ENCODE data around the gene CBR3.
"Not testable (repeated sequence)": the region's sequence is repeated elsewhere in the genome, so short reads cannot be mapped to it uniquely, and the experiment has no call there.

Gene CBR3

GRCh38 chr21:36126208-36126565, 8.7 kb upstream of the CBR3 start:
- no peak overlapping the region for H3K4me3 ChIP-seq
- no peak overlapping the region for H3K9ac ChIP-seq (ENCODE audit: insufficient read length)
- no peaks in the 10 kb centered on the region for H3K9me3 ChIP-seq (ENCODE audit: low read depth, low read length)
- H3K36me3 ChIP-seq (ENCODE audit: insufficient read depth, low read length): no peaks in the 10 kb centered on the region
- TF ChIP-seq EZH2 (IDR thresholded peaks at IDR 0.05): no peak
- TF ChIP-seq POLR2AphosphoS5 (IDR thresholded peaks at IDR 0.05; ENCODE audit: borderline replicate concordance, low read depth, low read length): no peak
- TF ChIP-seq FOXP2 (optimal IDR thresholded peaks at IDR 0.05; ENCODE audit: control extremely low read depth, extremely low read length, insufficient read depth): no peak
- no peak for DNase-seq (ENCODE audit: low read depth, low spot score)
- no peak overlapping the region for H3K27ac ChIP-seq

GRCh38 chr21:36126621-36127110, 8.2 kb upstream of the CBR3 start:
- no peak overlapping the region for H3K27ac ChIP-seq
- no peak for DNase-seq (ENCODE audit: low read depth, low spot score)
- TF ChIP-seq POLR2AphosphoS5 (IDR thresholded peaks at IDR 0.05; ENCODE audit: borderline replicate concordance, low read depth, low read length): no peak
- no peak for TF ChIP-seq FOXP2 (optimal IDR thresholded peaks at IDR 0.05; ENCODE audit: control extremely low read depth, extremely low read length, insufficient read depth)
- no peaks in the 10 kb centered on the region for H3K9me3 ChIP-seq (ENCODE audit: low read depth, low read length)
- H3K36me3 ChIP-seq (ENCODE audit: insufficient read depth, low read length): no peaks in the 10 kb centered on the region
- no peak overlapping the region for H3K9ac ChIP-seq (ENCODE audit: insufficient read length)
- H3K4me3 ChIP-seq: no peak overlapping the region

- no peak for DNase-seq (ENCODE audit: low read depth, low spot score)
- no peak overlapping the region for H3K4me3 ChIP-seq
- H3K9me3 ChIP-seq (ENCODE audit: low read depth, low read length): no peaks in the 10 kb centered on the region
- H3K36me3 ChIP-seq (ENCODE audit: insufficient read depth, low read length): no peaks in the 10 kb centered on the region
- H3K9ac ChIP-seq (ENCODE audit: insufficient read length): no peak overlapping the region
- no peak for TF ChIP-seq FOXP2 (optimal IDR thresholded peaks at IDR 0.05; ENCODE audit: control extremely low read depth, extremely low read length, insufficient read depth)
- TF ChIP-seq POLR2AphosphoS5 (IDR thresholded peaks at IDR 0.05; ENCODE audit: borderline replicate concordance, low read depth, low read length): no peak
- TF ChIP-seq EZH2 (IDR thresholded peaks at IDR 0.05): no peak
- no peak overlapping the region for H3K27ac ChIP-seq
Observed at GRCh38 chr21:36127250-36127904, 7.5 kb upstream of the CBR3 start.

- Histone ChIP-seq H3K4me3 (no peak overlapping the region), H3K9ac (ENCODE audit: insufficient read length) (no peak overlapping the region), H3K36me3 (ENCODE audit: insufficient read depth, low read length) (no peaks in the 10 kb centered on the region), H3K9me3 (ENCODE audit: low read depth, low read length) (no peaks in the 10 kb centered on the region), H3K27ac (no peak overlapping the region)
- TF ChIP-seq FOXP2 (optimal IDR thresholded peaks at IDR 0.05; ENCODE audit: control extremely low read depth, extremely low read length, insufficient read depth): no peak
- TF ChIP-seq POLR2AphosphoS5 (IDR thresholded peaks at IDR 0.05; ENCODE audit: borderline replicate concordance, low read depth, low read length): no peak
- no peak for TF ChIP-seq EZH2 (IDR thresholded peaks at IDR 0.05)
- no peak for DNase-seq (ENCODE audit: low read depth, low spot score)
Observed at GRCh38 chr21:36127977-36128376, 6.9 kb upstream of the CBR3 start.

- no peak overlapping the region for H3K27ac ChIP-seq
- TF ChIP-seq FOXP2 (optimal IDR thresholded peaks at IDR 0.05; ENCODE audit: control extremely low read depth, extremely low read length, insufficient read depth) (no peak), EZH2 (IDR thresholded peaks at IDR 0.05) (no peak), POLR2AphosphoS5 (IDR thresholded peaks at IDR 0.05; ENCODE audit: borderline replicate concordance, low read depth, low read length) (no peak)
- H3K9me3 ChIP-seq (ENCODE audit: low read depth, low read length): no peaks in the 10 kb centered on the region
- no peaks in the 10 kb centered on the region for H3K36me3 ChIP-seq (ENCODE audit: insufficient read depth, low read length)
- H3K4me3 ChIP-seq: no peak overlapping the region
- no peak overlapping the region for H3K9ac ChIP-seq (ENCODE audit: insufficient read length)
- DNase-seq (ENCODE audit: low read depth, low spot score): no peak
Observed at GRCh38 chr21:36129219-36129618, 5.7 kb upstream of the CBR3 start.

- H3K9me3 ChIP-seq (ENCODE audit: low read depth, low read length); H3K9ac ChIP-seq (ENCODE audit: insufficient read length); H3K27ac ChIP-seq; DNase-seq (ENCODE audit: low read depth, low spot score); H3K36me3 ChIP-seq (ENCODE audit: insufficient read depth, low read length): not testable (repeated sequence)
- peak overlapping the region; percentile 42 for H3K4me3 ChIP-seq
Observed at GRCh38 chr21:36130414-36130762, 4.5 kb upstream of the CBR3 start.

GRCh38 chr21:36130839-36131238, 4.0 kb upstream of the CBR3 start:
- not testable (repeated sequence) for H3K27ac ChIP-seq; H3K9me3 ChIP-seq (ENCODE audit: low read depth, low read length); H3K9ac ChIP-seq (ENCODE audit: insufficient read length); H3K36me3 ChIP-seq (ENCODE audit: insufficient read depth, low read length); DNase-seq (ENCODE audit: low read depth, low spot score)
- H3K4me3 ChIP-seq: peak overlapping the region; percentile 42

GRCh38 chr21:36132696-36133095, 2.2 kb upstream of the CBR3 start:
- TF ChIP-seq FOXP2 (optimal IDR thresholded peaks at IDR 0.05; ENCODE audit: control extremely low read depth, extremely low read length, insufficient read depth): no peak
- TF ChIP-seq POLR2AphosphoS5 (IDR thresholded peaks at IDR 0.05; ENCODE audit: borderline replicate concordance, low read depth, low read length): no peak
- no peak for TF ChIP-seq EZH2 (IDR thresholded peaks at IDR 0.05)
- Histone ChIP-seq H3K9me3 (ENCODE audit: low read depth, low read length) (no peaks in the 10 kb centered on the region), H3K36me3 (ENCODE audit: insufficient read depth, low read length) (no peaks in the 10 kb centered on the region), H3K27ac (no peak overlapping the region), H3K9ac (ENCODE audit: insufficient read length) (no peak overlapping the region), H3K4me3 (no peak overlapping the region)
- no peak for DNase-seq (ENCODE audit: low read depth, low spot score)

GRCh38 chr21:36135391-36136102, 668 bp downstream of the CBR3 start:
- TF ChIP-seq FOXP2 (optimal IDR thresholded peaks at IDR 0.05; ENCODE audit: control extremely low read depth, extremely low read length, insufficient read depth) (no peak), EZH2 (IDR thresholded peaks at IDR 0.05) (no peak), POLR2AphosphoS5 (IDR thresholded peaks at IDR 0.05; ENCODE audit: borderline replicate concordance, low read depth, low read length) (0 out of 2 replicates have a peak, but pooled peaks have one; percentile 19)
- Histone ChIP-seq H3K27ac (peak overlapping the region; percentile 43; the same call in 1 of the 2 replicates), H3K4me3 (peak overlapping the region; percentile 92), H3K36me3 (ENCODE audit: insufficient read depth, low read length) (no peaks in the 10 kb centered on the region), H3K9ac (ENCODE audit: insufficient read length) (peak overlapping the region; percentile 47), H3K9me3 (ENCODE audit: low read depth, low read length) (no peaks in the 10 kb centered on the region)
- peak; percentile 81 for DNase-seq (ENCODE audit: low read depth, low spot score)

GRCh38 chr21:36139791-36140190, 4.9 kb downstream of the CBR3 start:
- not testable (repeated sequence) for H3K36me3 ChIP-seq (ENCODE audit: insufficient read depth, low read length); H3K9me3 ChIP-seq (ENCODE audit: low read depth, low read length); H3K27ac ChIP-seq; DNase-seq (ENCODE audit: low read depth, low spot score); H3K4me3 ChIP-seq; H3K9ac ChIP-seq (ENCODE audit: insufficient read length)
